OCI-LY1 (cell line): ENCODE data around the gene NRP1.

Source experiments
- H2AFZ ChIP-seq: fragments of 200-600 bp; sonication (generic), shearing (Covaris generic); 2 replicates; pipeline ENCODE4 v1.6.0; 2014; ENCODE audit warnings: antibody characterized with exemption, mild to moderate bottlenecking, low read length
- H3F3A ChIP-seq: fragments of 200-600 bp; sonication (generic), shearing (Covaris generic); 2 replicates; pipeline ENCODE4 v1.6.0; 2014; ENCODE audit warnings: mild to moderate bottlenecking, antibody characterized with exemption, low read length, moderate library complexity; ENCODE audit not compliant: insufficient read depth
- H3K27ac ChIP-seq: fragments of 200-600 bp; sonication (generic); 2 replicates; pipeline ENCODE4 v1.5.1; 2014; ENCODE audit warnings: low read length, mixed run types, mild to moderate bottlenecking, low read depth; ENCODE audit not compliant: poor library complexity, severe bottlenecking
- H3K27me3 ChIP-seq: fragments of 200-600 bp; sonication (generic); 2 replicates; pipeline ENCODE4 v1.6.0; 2014; ENCODE audit warnings: antibody characterized with exemption, mild to moderate bottlenecking, low read length, moderate library complexity; ENCODE audit not compliant: insufficient read depth
- H3K36me3 ChIP-seq: fragments of 200-600 bp; sonication (generic); 2 replicates; pipeline ENCODE4 v1.6.1; 2014; ENCODE audit warnings: mild to moderate bottlenecking, antibody characterized with exemption, low read length, moderate library complexity, mixed read lengths; ENCODE audit not compliant: insufficient read depth
- H3K4me1 ChIP-seq: fragments of 200-600 bp; sonication (generic); 2 replicates; pipeline ENCODE4 v1.5.1; 2014; ENCODE audit warnings: mild to moderate bottlenecking, low read length, moderate library complexity; ENCODE audit not compliant: insufficient read depth, severe bottlenecking
- H3K4me2 ChIP-seq: fragments of 200-600 bp; sonication (generic), shearing (Covaris generic); 2 replicates; pipeline ENCODE4 v1.6.1; 2014; ENCODE audit warnings: low read length
- H3K4me3 ChIP-seq: fragments of 200-600 bp; sonication (generic); 2 replicates; pipeline ENCODE4 v1.5.1; 2014; ENCODE audit warnings: low read length, low read depth, mild to moderate bottlenecking, mixed read lengths; ENCODE audit not compliant: poor library complexity, severe bottlenecking
- H3K79me2 ChIP-seq: fragments of 200-600 bp; shearing (Covaris generic); 2 replicates; pipeline ENCODE4 v1.6.1; 2016; ENCODE audit warnings: mixed run types, low read length, mixed read lengths; ENCODE audit not compliant: insufficient read depth
- H3K9ac ChIP-seq: fragments of 200-600 bp; sonication (generic), shearing (Covaris generic); 2 replicates; pipeline ENCODE4 v1.6.1; 2014; ENCODE audit warnings: mild to moderate bottlenecking, low read length, mixed read lengths
- H3K9me2 ChIP-seq: fragments of 200-600 bp; sonication (generic), shearing (Covaris generic); 2 replicates; pipeline ENCODE4 v1.6.1; 2014; ENCODE audit warnings: low read depth, mild to moderate bottlenecking, low read length, mixed read lengths
- H3K9me3 ChIP-seq: fragments of 200-600 bp; shearing (Covaris generic); 2 replicates; pipeline ENCODE4 v1.6.1; 2014; ENCODE audit warnings: low read length, mixed read lengths
- H4K20me1 ChIP-seq: fragments of 200-600 bp; sonication (generic), shearing (Covaris generic); 2 replicates; pipeline ENCODE4 v1.6.0; 2016; ENCODE audit warnings: mild to moderate bottlenecking, low read length; ENCODE audit not compliant: insufficient read depth
- EZH2 ChIP-seq: fragments of 200-600 bp; sonication (generic), shearing (Covaris generic); IDR thresholded peaks from 2 replicates; pipeline ENCODE4 v1.8.0; 2017; ENCODE audit warnings: borderline replicate concordance, mixed run types, mild to moderate bottlenecking, antibody characterized with exemption, low read length, moderate library complexity, mixed read lengths
- TF ChIP-seq, protein P1 (sequence below): fragments of 200-600 bp; sonication (generic), shearing (Covaris generic); IDR thresholded peaks from 2 replicates; pipeline ENCODE4 v1.5.1; 2017; ENCODE audit warnings: mild to moderate bottlenecking, antibody characterized with exemption, low read length, moderate library complexity, mixed read lengths

Gene NRP1

DNA sequence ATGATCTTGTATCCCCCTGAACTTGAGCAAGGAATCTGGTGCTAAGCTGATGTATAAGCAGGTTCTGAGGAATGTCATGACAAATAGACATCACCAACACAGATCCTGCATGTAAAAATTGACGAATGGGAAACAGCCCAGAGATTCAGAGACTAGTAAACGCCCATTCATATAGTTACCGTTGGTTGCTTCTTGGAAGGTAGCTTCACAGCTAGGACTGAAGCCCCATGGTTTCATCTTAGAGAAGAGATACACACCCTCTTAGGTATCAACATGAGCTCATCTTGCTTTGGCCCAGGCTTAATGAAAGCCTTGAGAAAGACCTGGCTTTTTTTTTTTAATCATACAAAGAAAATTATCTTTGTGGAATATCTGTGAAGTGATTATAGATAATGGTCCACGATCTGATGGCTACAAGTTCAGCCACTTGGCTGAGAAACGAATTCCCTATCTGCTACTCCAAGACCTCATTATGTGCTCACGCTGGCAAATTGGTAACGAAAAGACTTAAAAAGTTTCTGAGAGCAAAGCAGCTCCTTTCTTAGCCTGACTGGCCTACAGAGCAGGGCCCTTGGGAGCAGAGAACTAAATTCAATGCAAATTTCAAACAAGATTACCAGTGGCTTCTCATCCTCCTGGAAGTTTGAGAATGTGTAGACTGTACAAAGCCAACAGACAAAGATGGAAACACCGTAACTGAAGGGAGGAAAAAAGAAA is 181.1 kb downstream of the NRP1 start:
- H3K9me3 ChIP-seq, result no peaks in the 10 kb centered on the region
- no peaks in the 10 kb centered on the region for H3K36me3 ChIP-seq
- no peak overlapping the region for H3K9ac ChIP-seq
- H3K79me2 ChIP-seq, result no peaks in the 10 kb centered on the region
- no peaks in the 10 kb centered on the region for H3K27me3 ChIP-seq
- H3K9me2 ChIP-seq, result no peaks in the 10 kb centered on the region
- H3F3A ChIP-seq, result no peaks in the 10 kb centered on the region
- no peaks in the 10 kb centered on the region for H4K20me1 ChIP-seq
- H3K27ac ChIP-seq, result no peak overlapping the region
- H3K4me1 ChIP-seq, result no peaks in the 10 kb centered on the region
- TF ChIP-seq EZH2, result no peak
- TF ChIP-seq, protein P1, sequence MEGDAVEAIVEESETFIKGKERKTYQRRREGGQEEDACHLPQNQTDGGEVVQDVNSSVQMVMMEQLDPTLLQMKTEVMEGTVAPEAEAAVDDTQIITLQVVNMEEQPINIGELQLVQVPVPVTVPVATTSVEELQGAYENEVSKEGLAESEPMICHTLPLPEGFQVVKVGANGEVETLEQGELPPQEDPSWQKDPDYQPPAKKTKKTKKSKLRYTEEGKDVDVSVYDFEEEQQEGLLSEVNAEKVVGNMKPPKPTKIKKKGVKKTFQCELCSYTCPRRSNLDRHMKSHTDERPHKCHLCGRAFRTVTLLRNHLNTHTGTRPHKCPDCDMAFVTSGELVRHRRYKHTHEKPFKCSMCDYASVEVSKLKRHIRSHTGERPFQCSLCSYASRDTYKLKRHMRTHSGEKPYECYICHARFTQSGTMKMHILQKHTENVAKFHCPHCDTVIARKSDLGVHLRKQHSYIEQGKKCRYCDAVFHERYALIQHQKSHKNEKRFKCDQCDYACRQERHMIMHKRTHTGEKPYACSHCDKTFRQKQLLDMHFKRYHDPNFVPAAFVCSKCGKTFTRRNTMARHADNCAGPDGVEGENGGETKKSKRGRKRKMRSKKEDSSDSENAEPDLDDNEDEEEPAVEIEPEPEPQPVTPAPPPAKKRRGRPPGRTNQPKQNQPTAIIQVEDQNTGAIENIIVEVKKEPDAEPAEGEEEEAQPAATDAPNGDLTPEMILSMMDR, result no peak
- H3K4me2 ChIP-seq, result no peak overlapping the region
- H2AFZ ChIP-seq, result no peak overlapping the region
- no peak overlapping the region for H3K4me3 ChIP-seq

DNA sequence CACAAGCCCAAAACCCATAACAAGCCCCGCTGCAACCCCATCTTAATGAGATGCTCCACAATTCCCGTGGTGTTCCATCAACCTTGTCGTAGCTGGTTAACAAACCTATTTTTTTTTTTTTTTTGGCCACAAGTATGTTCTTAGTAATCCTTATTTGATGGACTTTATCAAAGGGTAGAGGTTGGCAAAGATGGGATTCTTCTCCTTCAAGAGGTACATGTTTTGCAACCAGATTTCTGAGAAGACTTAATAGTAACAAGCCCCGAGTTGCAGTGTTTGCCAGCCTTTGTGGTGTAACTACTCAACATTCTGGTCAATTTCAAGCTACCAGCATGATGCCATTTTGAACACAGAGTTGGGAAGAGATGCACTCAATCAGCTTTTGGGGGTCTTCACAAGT is 181.7 kb downstream of the NRP1 start:
- no peak for TF ChIP-seq EZH2
- TF ChIP-seq, protein P1, result no peak
- H3K9me2 ChIP-seq, result no peaks in the 10 kb centered on the region

DNA sequence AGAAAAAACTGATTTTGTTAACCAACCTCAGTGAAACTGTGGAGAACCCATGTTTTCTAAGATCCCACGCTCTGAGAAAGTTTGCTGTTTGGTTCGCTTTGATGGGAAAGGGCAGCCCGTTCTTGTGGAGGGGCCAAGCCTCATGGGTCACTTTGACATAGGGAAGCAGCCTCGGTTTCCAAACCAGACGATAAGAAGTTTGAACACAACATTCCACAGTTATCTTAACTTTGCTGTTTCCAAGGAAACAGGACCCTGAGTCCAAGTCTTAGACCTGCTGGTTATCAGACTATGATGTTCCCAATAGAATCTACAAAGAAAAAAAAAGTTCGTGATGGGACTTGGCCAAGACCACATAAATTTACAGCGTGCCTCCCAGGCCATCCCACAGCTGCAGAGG is 182.3 kb downstream of the NRP1 start:
- Histone ChIP-seq H2AFZ (no peak overlapping the region), H3F3A (no peaks in the 10 kb centered on the region), H3K36me3 (no peaks in the 10 kb centered on the region), H3K9ac (no peak overlapping the region), H3K4me1 (no peaks in the 10 kb centered on the region), H3K4me3 (no peak overlapping the region), H4K20me1 (no peaks in the 10 kb centered on the region), H3K27me3 (no peaks in the 10 kb centered on the region), H3K9me2 (no peaks in the 10 kb centered on the region), H3K4me2 (no peak overlapping the region), H3K79me2 (no peaks in the 10 kb centered on the region), H3K9me3 (no peaks in the 10 kb centered on the region), H3K27ac (no peak overlapping the region)
- no peak for TF ChIP-seq EZH2
- TF ChIP-seq, protein P1, result no peak

More for the DNA sequence above, 181.7 kb downstream of the NRP1 start:
- Histone ChIP-seq H3F3A (no peaks in the 10 kb centered on the region), H3K36me3 (no peaks in the 10 kb centered on the region), H3K4me1 (no peaks in the 10 kb centered on the region), H3K4me2 (no peak overlapping the region), H3K9ac (no peak overlapping the region), H3K27me3 (no peaks in the 10 kb centered on the region), H3K79me2 (no peaks in the 10 kb centered on the region), H3K9me3 (no peaks in the 10 kb centered on the region), H3K27ac (no peak overlapping the region), H3K4me3 (no peak overlapping the region), H2AFZ (no peak overlapping the region), H4K20me1 (no peaks in the 10 kb centered on the region)
